Measurements from ENCODE around the gene PAIP2B.
A peak's percentile ranks its signal among the peaks of the same experiment; 100 is the strongest.
"Not testable (repeated sequence)": the region's sequence is repeated elsewhere in the genome, so short reads cannot be mapped to it uniquely, and the experiment has no call there.

The PAIP2B gene

DNA sequence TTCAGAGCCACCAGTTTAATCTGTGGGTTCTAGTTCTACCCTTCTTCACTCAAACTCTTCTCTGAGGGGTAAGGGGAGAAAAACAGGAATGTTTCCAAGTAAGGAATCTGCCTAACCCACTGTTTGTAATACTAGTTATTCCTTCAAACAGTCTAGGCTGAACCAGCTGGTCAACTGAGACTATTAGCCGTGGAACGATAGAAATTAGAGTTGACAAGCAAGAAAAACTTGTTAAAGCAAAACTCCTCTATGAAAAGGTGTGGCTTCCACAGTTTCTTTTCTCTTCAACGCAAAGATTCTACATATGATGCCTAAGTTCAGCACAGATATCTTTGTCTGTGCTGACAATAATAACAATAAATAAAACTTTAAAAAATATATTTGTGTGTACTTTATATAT lies 11.5 kb downstream of the PAIP2B start:
- DNase-seq = no peak

DNA sequence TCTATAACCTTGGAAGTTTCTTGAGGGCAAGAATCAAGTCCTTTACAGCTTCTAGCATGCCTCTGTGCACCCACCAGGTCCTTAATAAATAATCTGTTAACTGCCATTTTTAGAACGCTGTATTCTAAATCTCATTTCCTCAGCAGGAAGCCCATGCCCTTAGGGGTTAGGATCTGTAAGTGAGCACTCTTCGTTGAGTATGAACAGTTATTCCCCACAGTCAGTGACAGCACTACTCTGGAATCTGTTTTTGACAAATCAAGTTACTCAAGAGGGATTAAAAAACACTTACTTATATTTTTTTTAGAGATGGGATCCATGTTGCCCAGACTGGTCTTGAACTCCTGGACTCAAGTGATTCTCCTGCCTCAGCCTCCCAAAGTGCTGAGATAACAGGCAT lies 14.6 kb downstream of the PAIP2B start:
- DNase-seq = no peak

DNA sequence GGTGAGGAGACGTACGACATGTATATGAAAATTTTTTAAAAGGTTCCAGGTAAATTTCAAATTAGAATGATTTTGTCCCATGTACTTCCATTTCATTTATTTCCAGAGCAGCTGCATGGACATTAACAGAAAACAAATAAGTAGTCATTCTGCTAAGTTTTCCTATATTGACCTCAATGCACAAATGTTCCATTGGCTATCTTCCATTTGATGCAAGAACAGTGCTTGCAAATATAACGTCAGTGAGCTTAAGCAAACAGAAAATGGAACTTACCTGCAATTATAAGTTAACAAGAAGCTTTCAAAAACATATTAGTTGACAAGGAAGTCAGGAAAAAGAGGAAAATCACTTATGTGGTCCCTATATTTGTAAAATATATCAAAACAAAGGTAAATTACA lies 16.6 kb downstream of the PAIP2B start:
- DNase-seq = no peak

DNA sequence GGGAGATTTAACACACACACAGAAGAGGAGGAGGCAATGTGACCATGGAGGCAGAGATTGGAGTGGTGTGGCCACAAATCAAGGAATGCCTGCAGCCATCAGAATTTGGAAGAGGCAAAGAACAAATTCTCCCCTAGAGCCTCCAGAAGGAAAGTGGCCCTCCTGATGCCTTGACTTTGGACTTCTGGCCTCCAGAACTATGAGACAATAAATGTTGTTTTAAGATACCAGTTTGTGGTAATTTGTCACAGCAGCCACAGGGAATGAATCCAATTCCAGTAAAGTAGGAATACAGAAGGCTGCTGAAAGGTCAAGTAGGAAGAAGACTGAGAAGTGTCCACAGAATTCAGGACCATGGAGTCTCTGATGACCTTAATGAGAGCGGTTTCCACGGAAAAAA lies 18.1 kb downstream of the PAIP2B start:
- no peak for DNase-seq

- DNase-seq = no peak
Measured at GRCh38 chr2:71207601-71208000, 19.3 kb downstream of the PAIP2B start.

DNA sequence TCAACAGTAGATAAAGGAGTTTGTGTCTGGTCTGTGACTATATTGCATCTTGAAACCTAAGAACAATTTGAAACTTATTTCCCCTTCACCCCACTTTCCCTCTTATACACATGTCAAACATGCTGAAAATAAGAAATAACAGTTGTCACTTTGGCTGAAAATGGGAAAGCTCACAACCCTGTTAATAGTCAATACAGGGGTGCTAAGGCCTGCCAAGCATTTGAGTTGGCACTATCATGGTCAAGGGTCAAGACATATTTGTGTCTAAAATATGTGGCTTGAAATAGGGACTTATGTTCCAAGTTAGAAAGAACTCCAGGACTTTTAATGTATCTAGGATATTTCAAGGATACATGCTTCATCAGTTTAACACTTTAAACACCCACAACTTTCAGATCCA lies 20.6 kb downstream of the PAIP2B start:
- DNase-seq = no peak

DNA sequence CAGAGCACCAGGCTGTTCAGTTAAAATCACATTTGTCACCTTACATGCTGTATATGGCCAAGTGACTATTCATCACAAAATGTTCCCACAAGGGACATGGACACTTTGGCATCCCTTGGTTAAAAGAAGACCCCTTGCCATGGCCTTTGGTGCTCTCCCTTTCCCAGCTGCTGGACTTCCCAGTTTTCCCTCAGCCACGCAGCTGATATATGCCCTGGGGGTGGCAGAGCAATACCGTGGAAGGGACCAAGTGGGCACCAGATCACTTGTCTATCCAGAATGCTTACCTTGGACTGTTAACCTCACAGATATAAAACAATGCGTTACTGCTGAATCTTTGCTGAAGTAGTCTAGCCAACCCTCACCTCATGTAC lies 35.3 kb downstream of the PAIP2B start:
- DNase-seq = no peak

DNA sequence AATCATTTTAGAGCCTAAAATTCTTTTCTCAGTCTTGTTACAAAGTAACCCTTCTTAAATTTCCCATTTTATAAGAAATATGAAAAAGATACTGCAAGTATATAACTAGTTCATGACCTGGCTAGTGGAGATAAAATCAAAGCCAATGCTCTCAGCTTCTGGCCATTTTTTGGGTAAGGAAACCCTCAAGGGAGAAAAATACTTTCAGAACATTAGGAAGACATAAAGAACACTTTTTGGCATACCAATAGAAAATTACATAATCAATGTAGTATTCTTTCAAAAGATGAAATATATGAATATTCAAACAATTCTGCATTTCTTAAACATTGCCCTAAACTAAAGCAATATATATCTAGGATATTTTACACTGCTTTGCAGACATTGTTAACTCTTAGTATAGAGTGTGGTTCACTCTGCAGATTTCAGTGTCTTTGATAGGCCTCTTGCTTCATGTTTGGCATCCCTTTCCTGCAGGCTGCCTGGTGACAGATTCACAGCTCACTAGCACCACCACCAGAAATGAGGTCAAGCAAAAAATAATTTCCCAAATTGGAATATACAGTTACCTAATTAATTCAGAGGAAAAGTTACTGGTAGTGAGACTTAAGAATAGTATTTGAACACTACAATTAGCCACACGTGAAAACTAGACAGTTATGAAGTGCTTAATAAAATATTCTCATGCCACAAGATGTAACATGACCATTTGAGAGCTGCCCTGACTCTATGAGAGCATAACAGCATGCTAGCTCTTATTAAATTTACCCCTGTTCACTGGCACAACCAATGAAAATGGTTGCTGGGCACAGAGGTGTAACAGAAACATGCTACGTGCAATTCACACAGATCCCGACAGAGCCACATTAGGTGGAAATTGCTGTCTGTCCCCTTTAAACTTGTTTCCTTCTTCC lies 36.0 kb downstream of the PAIP2B start:
- no peak for DNase-seq

- no peak for DNase-seq
Measured at GRCh38 chr2:71187589-71187988, 39.3 kb downstream of the PAIP2B start.

DNA sequence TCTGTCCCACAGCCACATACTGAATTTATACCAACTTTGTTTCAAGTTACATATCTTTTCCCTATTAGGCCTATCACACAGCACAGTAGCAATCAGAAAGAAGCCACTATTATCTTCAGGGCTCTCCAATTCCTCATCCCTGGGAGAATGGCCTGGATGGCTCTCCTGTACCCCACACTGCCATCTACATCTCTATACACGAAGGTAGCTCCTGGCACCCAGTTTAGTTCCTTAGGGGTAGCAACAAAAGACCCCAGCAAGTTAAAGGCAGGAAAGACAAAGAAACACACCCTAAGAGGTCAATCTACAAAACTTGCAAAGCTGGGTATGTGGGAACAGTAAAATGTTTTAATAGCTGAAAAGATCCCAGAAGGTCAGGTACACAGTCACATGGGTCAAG lies 39.9 kb downstream of the PAIP2B start:
- DNase-seq = no peak

DNA sequence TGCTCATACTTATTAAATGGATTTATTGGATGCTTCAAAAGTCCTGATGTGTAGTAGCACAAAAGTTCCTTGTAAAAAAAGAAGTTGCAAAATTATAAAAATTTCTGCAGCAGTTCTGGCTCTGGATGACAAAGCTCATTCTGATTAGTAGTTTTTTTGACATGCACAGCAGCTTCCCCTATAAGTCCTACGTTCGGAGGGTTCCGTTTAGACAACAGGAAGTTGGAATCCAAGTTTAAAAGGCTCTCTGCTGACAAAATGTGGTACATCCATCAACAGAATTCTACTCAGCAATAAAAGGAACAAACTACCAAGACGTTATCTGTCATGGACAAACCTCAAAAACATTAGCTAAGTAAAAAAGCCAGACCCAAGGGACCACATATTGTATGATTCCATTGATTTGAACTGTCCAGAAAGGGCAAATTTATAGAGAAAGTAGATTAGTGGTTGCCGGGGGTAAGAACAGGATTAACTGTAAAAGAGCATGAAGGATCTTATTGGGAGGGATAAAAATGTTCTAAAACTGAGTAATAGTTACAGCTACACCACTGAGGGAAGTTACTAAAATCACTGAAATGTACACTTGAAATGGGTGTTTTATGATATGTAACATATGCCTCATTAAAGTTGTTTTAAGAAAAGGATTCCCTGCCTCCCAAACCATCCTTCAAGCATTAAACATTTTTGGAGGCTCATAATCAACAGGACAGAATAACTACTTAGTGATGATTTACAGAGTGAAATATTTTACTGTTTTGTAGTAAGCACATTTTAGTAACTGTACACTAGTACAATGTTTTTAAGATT lies 43.4 kb downstream of the PAIP2B start:
- not testable (repeated sequence) for DNase-seq

DNA sequence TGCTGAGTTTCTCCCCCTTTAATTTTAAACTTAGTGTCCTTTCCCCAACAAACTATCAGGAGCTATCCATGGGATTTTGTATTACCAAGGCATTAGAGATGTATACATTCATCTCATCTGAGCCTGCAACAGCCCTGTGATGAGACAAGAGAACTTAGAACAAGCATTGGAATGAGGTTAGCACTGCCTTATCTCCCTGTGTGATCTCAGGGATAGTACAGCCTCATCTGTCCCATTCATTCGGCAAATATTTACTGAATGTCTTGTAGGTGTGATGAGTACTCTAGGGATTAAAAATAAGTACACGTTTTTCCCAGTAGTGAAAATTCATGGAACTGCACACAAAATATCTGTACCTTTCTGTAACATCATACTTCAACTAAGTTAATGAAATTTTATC lies 45.6 kb downstream of the PAIP2B start:
- DNase-seq = no peak

DNA sequence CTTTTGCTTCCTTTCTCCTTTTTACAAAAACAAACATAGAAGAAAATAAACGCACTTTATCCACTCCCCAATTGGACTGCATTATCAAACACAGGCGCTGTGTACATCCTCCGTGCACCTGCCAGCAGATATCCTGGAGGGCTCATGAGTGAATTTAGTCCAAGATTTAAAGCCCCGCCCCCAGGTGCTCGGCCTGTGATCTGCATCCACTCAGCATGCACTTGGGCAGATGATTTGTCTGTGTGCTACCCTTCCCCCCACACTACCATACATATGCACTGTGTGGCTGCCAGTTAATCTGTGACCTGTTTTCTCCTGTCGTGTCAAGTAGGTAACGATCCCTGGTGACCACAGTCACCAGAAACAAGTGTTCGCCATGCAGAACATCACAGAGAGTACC lies 48.1 kb downstream of the PAIP2B start:
- DNase-seq = not testable (repeated sequence)

DNA sequence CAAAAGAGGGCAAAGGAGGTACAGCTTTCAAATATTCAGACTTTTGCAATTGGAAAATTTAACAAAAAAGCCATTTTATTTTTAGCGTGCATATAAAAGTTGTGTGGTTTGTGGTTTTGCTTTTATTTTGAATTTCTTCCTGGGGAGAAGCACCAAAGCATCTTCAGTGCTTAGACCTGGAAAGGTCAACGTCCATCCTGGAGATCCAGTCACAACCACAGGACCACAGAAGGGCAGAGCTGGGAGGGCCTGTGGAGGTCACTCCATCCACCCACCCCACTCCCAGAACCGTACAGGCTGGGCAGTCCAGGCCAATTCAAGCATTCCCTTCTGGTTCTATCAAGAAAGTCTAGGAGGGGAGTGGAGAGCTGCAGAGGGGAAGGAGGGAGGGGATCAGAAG lies 52.7 kb downstream of the PAIP2B start:
- DNase-seq = no peak

GRCh38 chr2:71173096-71173495 lies 53.8 kb downstream of the PAIP2B start:
- no peak for DNase-seq

DNA sequence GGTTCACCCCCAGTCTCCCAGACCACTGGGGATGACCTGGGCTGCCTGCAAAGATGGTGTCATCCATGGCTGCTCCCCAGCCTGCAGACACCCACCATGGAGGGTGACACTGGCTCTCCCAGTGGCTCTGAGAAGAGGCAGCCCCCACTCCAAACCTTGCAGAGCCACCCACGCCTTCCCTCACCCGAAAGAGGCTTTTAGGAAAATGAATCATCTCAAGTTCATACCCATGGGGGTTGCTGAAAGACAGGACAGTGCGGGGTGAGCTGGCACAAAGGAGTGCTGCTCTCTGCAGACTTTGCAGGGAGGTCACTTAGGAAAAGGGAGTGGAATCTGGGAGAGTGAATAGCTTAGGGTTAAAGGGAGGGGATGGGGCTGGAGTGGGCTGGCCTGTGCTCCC lies 60.1 kb downstream of the PAIP2B start:
- DNase-seq = no peak

- DNase-seq = peak; percentile 77
Measured at GRCh38 chr2:71157124-71157793, 69.6 kb downstream of the PAIP2B start.

DNA sequence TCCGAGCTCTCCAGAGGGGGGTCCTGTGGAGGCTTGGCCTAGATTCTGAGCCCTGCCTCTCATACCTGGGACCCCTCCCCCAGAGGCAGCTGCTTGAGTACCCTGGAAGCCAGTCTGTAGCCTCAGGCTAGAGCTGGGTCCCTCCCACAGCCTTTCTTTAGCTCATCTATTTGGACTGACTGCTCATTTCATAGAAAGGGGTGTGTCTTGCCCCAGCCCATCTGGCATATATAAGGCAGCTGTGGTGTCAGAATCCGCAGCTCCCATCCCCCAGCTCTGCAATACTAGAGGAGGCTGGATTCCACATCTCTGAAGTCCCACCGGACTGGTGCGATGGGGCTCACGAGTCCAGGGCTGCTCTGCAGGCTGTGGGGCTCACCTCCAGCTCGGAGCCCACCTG lies 70.3 kb downstream of the PAIP2B start:
- no peak for DNase-seq

DNA sequence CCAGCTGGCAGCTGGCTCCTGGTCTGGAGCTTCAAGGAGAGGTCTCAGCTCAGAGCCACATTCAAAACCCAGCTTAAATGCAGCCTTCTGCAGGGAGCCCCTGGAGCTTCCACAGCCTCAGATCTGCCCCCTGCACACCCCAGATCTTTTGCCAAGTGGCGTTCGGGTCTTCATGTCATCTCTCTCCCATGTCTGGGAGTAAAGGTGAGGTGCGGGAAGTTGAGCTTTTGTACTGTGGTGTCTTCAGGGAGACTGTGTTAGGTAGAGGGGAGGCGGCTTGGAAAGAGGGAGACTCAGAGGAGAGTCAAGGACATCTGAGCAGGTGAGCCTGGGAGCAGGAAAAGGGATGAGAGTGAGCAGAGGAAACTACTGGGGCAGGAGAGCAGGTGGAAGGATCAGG lies 71.1 kb downstream of the PAIP2B start:
- DNase-seq = no peak

DNA sequence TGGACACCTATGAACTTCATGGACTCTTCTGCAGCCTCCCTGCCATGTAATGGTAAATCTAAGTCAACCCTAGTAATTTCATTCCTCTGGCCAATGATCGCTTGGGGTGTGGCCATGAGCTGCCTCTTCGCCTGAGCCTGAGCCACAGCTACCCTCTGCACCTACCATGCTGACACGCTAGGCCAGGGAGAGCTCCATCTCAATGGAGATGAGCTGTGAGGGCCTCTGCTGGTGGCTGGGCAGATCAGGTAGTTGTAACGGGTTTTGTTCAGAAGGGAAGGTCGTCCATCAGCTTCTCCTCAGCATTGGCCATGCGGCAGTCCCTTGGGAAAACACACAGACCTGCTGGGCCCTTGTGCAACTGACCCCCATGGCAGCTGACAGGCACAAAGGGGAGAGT lies 72.1 kb downstream of the PAIP2B start:
- peak; percentile 71 for DNase-seq

GRCh38 chr2:71154279-71154678 lies 72.6 kb downstream of the PAIP2B start:
- no peak for DNase-seq

DNA sequence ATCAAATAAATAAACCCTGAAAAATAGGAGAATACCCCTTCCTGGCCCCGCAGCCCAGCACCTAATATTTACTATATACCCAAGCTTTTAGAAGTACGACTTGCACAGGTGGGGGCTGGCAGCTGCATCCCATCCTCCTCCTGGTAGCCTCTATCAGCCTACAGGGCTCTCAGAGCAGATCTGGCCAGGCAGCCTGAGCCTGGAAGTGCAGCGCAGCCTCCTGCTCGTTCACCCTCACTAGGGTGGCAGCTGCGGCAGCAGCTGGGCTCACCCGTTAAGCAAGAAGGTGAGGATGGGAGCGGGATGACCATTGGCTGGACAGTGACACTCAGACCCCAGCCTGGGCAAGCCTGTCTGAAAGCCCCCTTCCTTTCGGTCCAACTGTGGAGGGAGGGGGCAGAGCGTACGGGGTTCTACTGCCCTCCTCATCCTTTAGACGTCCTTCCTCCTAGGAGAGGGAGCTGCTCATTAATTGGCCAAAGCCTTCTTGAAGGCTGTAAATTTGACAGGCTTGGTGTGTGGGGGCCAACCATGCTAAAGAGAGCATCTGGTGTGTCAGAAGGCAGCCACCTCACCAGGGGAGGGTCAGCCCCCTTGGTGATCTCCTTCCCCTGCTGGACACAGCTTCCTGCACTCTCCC lies 73.2 kb downstream of the PAIP2B start:
- DNase-seq = no peak

- no peak for DNase-seq
Measured at GRCh38 chr2:71151620-71152019, 75.3 kb downstream of the PAIP2B start.
